Measurements from ENCODE around the gene RPIA. TPM values are rescaled to one million over a fixed set of nuclear protein-coding genes. Genes with fewer than 3 reads are reported as not detected.

Gene RPIA
- total and polyA plus RNA-seq, 4 donors, result 16.8 to 25.3 (median 18.4) TPM

DNA sequence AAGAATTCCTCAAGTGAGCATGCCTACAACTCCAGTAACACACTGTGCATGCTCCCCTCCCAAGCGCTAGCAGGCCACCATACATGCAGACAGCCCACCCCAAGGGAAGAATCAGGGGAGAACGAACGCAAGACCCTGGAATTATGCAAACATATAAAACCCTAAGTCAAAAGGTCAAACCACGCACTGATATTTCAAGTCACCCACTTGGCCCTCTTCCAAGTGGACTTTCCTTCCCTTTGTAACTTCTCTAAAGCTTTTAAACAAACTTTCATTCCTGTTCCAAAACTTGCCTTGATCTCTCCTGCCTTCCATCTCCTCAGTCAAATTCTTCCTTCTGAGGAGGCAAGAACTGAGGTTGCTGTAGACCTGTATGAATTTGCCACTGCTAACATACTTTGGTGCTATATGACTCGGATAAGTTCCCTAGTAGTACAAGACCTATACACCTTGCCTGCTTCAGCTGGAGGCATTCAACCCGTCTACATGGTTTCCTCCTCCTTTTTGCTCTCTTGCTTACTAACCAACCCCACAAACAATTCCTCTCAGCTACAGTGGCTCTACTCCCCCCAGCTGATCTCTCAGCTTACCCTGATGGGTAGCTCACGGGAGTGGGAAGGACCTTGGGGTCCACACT lies 11.1 kb upstream of the RPIA start:
- Histone ChIP-seq H3K4me3 (no peak overlapping the region), H3K9ac (ENCODE audit: insufficient read depth in 1 of 2, low read length in 2 of 2) (no peak overlapping the region), H3K27ac (ENCODE audit: low read depth in 1 of 2, low read length in 1 of 2) (no peak overlapping the region), H3K27me3 (ENCODE audit: control insufficient read depth in 3 of 3, insufficient read depth in 3 of 3, low read length in 2 of 3) (no peaks in the 10 kb centered on the region), H3K4me1 (ENCODE audit: control insufficient read depth in 5 of 5, insufficient read depth in 5 of 5, low read length in 5 of 5) (peaks cover 0 to 2% (median 0%) of the 10 kb centered on the region in 5 donors), H3K9me3 (ENCODE audit: control insufficient read depth in 4 of 4, insufficient read depth in 3 of 4, low read length in 3 of 4) (peaks cover 0 to 6% (median under 1%) of the 10 kb centered on the region in 4 donors), H3K36me3 (ENCODE audit: control insufficient read depth in 4 of 4, insufficient read depth in 4 of 4, low read length in 4 of 4) (no peaks in the 10 kb centered on the region)
- no peak for DNase-seq
- 61 to 73% methylated on average over 7 of the region's 7 CpGs for WGBS, 2 donors
- TF ChIP-seq CTCF (IDR thresholded peaks at IDR 0.05; ENCODE audit: control extremely low read depth, extremely low read depth), result no peak
- no peak for ATAC-seq (ENCODE audit: insufficient read depth, low FRiP score)

DNA sequence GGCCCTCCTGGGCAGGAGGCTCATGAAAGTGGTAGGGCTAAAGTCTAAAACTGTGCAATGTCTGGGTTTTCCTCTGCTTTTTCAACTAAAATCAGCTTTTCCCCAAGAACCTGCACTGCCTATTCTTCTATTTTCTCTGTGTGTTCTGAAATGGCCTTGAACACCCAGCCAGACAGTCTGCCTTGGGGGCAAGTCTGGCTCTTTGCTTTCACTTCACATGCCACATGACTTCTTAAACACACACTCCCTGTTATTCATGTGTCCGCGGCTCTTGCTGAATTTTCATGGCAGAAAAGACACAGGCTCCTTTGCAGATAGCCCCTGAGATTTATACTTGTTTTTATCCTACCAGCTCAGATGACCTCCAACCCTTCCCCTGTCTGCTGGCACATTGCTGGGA lies 10.6 kb upstream of the RPIA start:
- Histone ChIP-seq H3K4me3 (no peak overlapping the region), H3K27me3 (ENCODE audit: control insufficient read depth in 3 of 3, insufficient read depth in 3 of 3, low read length in 2 of 3) (no peaks in the 10 kb centered on the region), H3K9me3 (ENCODE audit: control insufficient read depth in 4 of 4, insufficient read depth in 3 of 4, low read length in 3 of 4) (peaks cover 0 to 6% (median under 1%) of the 10 kb centered on the region in 4 donors), H3K9ac (ENCODE audit: insufficient read depth in 1 of 2, low read length in 2 of 2) (no peak overlapping the region), H3K27ac (ENCODE audit: low read depth in 1 of 2, low read length in 1 of 2) (no peak overlapping the region), H3K36me3 (ENCODE audit: control insufficient read depth in 4 of 4, insufficient read depth in 4 of 4, low read length in 4 of 4) (no peaks in the 10 kb centered on the region), H3K4me1 (ENCODE audit: control insufficient read depth in 5 of 5, insufficient read depth in 5 of 5, low read length in 5 of 5) (peaks cover 0 to 2% (median 0%) of the 10 kb centered on the region in 5 donors)
- ATAC-seq (ENCODE audit: insufficient read depth, low FRiP score), result no peak
- no peak for TF ChIP-seq CTCF (IDR thresholded peaks at IDR 0.05; ENCODE audit: control extremely low read depth, extremely low read depth)
- no peak for DNase-seq
- 93 to 97% methylated on average over 2 of the region's 2 CpGs for WGBS, 2 donors

GRCh38 chr2:88683160-88684021 lies 8.1 kb upstream of the RPIA start:
- peaks cover 0 to 2% (median 0%) of the 10 kb centered on the region in 5 donors for H3K4me1 ChIP-seq (ENCODE audit: control insufficient read depth in 5 of 5, insufficient read depth in 5 of 5, low read length in 5 of 5)
- no peaks in the 10 kb centered on the region for H3K27me3 ChIP-seq (ENCODE audit: control insufficient read depth in 3 of 3, insufficient read depth in 3 of 3, low read length in 2 of 3)
- no peak for TF ChIP-seq CTCF (IDR thresholded peaks at IDR 0.05; ENCODE audit: control extremely low read depth, extremely low read depth)
- DNase-seq, result no peak
- ATAC-seq (ENCODE audit: insufficient read depth, low FRiP score), result no peak
- H3K9me3 ChIP-seq (ENCODE audit: control insufficient read depth in 4 of 4, insufficient read depth in 3 of 4, low read length in 3 of 4), result peaks cover 0 to 6% (median under 1%) of the 10 kb centered on the region in 4 donors
- no peak overlapping the region for H3K9ac ChIP-seq (ENCODE audit: insufficient read depth in 1 of 2, low read length in 2 of 2)
- H3K36me3 ChIP-seq (ENCODE audit: control insufficient read depth in 4 of 4, insufficient read depth in 4 of 4, low read length in 4 of 4), result no peaks in the 10 kb centered on the region
- no peak overlapping the region for H3K4me3 ChIP-seq
- 49 to 51% methylated on average over 2 of the region's 2 CpGs for WGBS, 2 donors
- no peak overlapping the region for H3K27ac ChIP-seq (ENCODE audit: low read depth in 1 of 2, low read length in 1 of 2)
